Neutrophil (primary cell): ENCODE measurements around the gene ANTXR1.

ENCODE experiments used
- H3K27ac ChIP-seq: fragments of 200-600 bp; sonication (generic); 2 replicates; pipeline ENCODE4 v1.5.1; 2016; ENCODE audit warnings: mild to moderate bottlenecking, moderate library complexity
- H3K27me3 ChIP-seq: fragments of 200-600 bp; sonication (generic); 2 replicates; pipeline ENCODE4 v1.6.0; 2016; ENCODE audit warnings: mild to moderate bottlenecking
- H3K36me3 ChIP-seq: fragments of 200-600 bp; sonication (generic); 2 replicates; pipeline ENCODE4 v1.5.1; 2017
- H3K4me1 ChIP-seq, 2 experiments: fragments of 200-600 bp in 1 of 2; sonication (generic) in 1 of 2; 1 replicate in 1 of 2; 2 replicates in 1 of 2; pipeline versions ENCODE4 v1.5.1 to v1.6.1; 2013 to 2016; ENCODE audit warnings: low read depth in 1 of 2, low read length in 1 of 2, mild to moderate bottlenecking in 1 of 2, moderate library complexity in 1 of 2; ENCODE audit not compliant: control insufficient read depth in 1 of 2, insufficient read depth in 1 of 2
- H3K4me3 ChIP-seq, 2 experiments: fragments of 200-600 bp in 1 of 2; sonication (generic) in 1 of 2; 1 replicate in 1 of 2; 2 replicates in 1 of 2; pipeline ENCODE4 v1.5.1; 2013 to 2016; ENCODE audit warnings: low read depth in 1 of 2, low read length in 1 of 2, mild to moderate bottlenecking in 1 of 2, moderate library complexity in 1 of 2
- H3K9me3 ChIP-seq: fragments of 200-600 bp; sonication (generic); 2 replicates; pipeline ENCODE4 v1.5.1; 2016
- CTCF ChIP-seq: fragments of 200-600 bp; sonication (generic); IDR thresholded peaks from 2 replicates; pipeline ENCODE4 v1.5.1; 2016; ENCODE audit warnings: antibody characterized with exemption

ANTXR1 gene

GRCh38 chr2:69065735-69066336 lies 52.9 kb downstream of the ANTXR1 start:
- no peak for TF ChIP-seq CTCF

GRCh38 chr2:69067026-69067630 lies 54.1 kb downstream of the ANTXR1 start:
- TF ChIP-seq CTCF = no peak
- Histone ChIP-seq H3K27me3 (no peaks in the 10 kb centered on the region), H3K4me3 (no peak overlapping the region), H3K9me3 (no peaks in the 10 kb centered on the region), H3K36me3 (no peaks in the 10 kb centered on the region), H3K4me1 (no peaks in the 10 kb centered on the region), H3K27ac (no peak overlapping the region)

More at GRCh38 chr2:69065735-69066336, 52.9 kb downstream of the ANTXR1 start:
- H3K27me3 ChIP-seq = no peaks in the 10 kb centered on the region
- H3K4me3 ChIP-seq = no peak overlapping the region
- H3K4me1 ChIP-seq = no peaks in the 10 kb centered on the region
- no peaks in the 10 kb centered on the region for H3K9me3 ChIP-seq
- no peaks in the 10 kb centered on the region for H3K36me3 ChIP-seq
- H3K27ac ChIP-seq = no peak overlapping the region

GRCh38 chr2:69067866-69068265 lies 54.9 kb downstream of the ANTXR1 start:
- H3K27ac ChIP-seq = no peak overlapping the region
- H3K27me3 ChIP-seq = no peaks in the 10 kb centered on the region
- no peaks in the 10 kb centered on the region for H3K4me1 ChIP-seq
- no peaks in the 10 kb centered on the region for H3K36me3 ChIP-seq
- H3K9me3 ChIP-seq = no peaks in the 10 kb centered on the region
- no peak overlapping the region for H3K4me3 ChIP-seq
- no peak for TF ChIP-seq CTCF

GRCh38 chr2:69070969-69071368 lies 58.0 kb downstream of the ANTXR1 start:
- TF ChIP-seq CTCF = no peak

GRCh38 chr2:69073928-69074570 lies 61.1 kb downstream of the ANTXR1 start:
- no peak for TF ChIP-seq CTCF

More at GRCh38 chr2:69070969-69071368, 58.0 kb downstream of the ANTXR1 start:
- Histone ChIP-seq H3K36me3 (no peaks in the 10 kb centered on the region), H3K9me3 (no peaks in the 10 kb centered on the region), H3K27me3 (no peaks in the 10 kb centered on the region), H3K4me3 (no peak overlapping the region), H3K27ac (no peak overlapping the region), H3K4me1 (no peaks in the 10 kb centered on the region)

More at GRCh38 chr2:69073928-69074570, 61.1 kb downstream of the ANTXR1 start:
- no peak overlapping the region for H3K27ac ChIP-seq
- H3K27me3 ChIP-seq = no peaks in the 10 kb centered on the region
- H3K36me3 ChIP-seq = no peaks in the 10 kb centered on the region
- H3K4me1 ChIP-seq = no peaks in the 10 kb centered on the region
- no peak overlapping the region for H3K4me3 ChIP-seq
- no peaks in the 10 kb centered on the region for H3K9me3 ChIP-seq
